HG03442 (cell line): ENCODE data around the gene ATPAF1.
"Not testable (repeated sequence)": the region's sequence is repeated elsewhere in the genome, so short reads cannot be mapped to it uniquely, and the experiment has no call there.

ENCODE experiments used
- ATAC-seq: cut with Tn5 transposase; IDR thresholded peaks from one replicate; pipeline ENCODE4 v1.9.1; 2021; ENCODE audit warnings: mild to moderate bottlenecking, moderate library complexity; ENCODE audit not compliant: unreplicated experiment

ATPAF1 gene

DNA sequence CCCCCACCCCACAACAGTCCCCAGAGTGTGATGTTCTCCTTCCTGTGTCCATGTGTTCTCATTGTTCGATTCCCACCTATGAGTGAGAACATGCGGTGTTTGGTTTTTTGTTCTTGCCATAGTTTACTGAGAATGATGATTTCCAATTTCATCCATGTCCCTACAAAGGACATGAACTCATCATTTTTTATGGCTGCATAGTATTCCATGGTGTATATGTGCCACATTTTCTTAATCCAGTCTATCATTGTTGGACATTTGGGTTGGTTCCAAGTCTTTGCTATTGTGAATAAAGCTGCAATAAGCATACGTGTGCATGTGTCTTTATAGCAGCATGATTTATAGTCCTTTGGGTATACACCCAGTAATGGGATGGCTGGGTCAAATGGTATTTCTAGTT is 17.0 kb downstream of the ATPAF1 start:
- not testable (repeated sequence) for ATAC-seq

DNA sequence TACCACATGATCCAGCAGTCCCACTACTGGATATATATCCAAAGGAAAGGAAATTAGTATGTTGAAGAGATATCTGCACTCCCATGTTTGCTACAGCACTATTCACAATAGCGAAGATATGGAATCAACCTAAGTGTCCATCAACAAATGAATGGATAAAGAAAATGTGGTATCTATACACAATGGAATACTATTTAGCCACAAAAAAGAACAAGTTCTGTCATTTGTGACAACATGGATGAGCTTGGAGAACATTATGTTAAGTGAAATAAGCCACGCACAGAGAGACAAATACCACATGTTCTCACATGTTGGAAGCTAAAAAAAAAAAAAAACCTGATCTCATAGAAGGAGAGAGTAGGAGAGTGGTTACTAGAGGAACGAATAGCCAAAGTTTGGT is 17.7 kb downstream of the ATPAF1 start:
- no peak for ATAC-seq

DNA sequence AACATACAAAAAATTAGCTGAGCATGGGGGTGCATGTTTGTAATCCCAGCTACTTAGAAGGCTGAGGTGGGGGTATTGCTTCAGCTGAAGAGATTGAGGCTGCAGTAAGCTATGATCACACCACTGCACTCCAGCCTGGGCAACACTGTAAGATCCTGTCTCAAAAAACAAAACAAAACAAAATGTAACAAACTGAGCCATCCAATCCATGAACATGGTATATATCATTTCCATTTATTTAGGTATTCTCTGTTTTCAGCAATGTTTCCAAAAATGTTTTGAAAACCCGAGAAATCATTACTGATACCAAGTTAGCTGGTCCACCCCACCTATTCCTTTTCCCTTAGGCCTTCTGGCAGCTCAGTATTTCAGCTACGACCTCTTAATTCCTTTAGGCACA is 18.4 kb downstream of the ATPAF1 start:
- no peak for ATAC-seq

DNA sequence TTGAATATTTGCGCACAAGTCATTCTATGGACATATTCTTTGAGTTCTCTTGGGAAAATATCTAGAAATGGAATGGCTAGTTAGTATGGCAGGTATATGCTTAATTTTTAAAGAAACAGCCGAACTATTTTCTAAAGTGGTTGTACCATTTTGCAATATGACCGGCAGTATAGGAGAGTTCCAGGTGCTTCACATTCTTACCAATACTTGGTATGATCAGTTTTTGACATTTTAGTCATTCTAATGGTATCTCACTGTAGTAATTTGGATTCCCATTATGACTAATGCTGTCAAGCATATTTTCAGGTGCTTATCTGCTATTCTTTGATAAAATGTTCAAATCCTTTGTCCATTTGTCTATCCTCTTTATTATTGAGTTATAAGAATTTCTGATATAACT is 20.6 kb downstream of the ATPAF1 start:
- no peak for ATAC-seq

DNA sequence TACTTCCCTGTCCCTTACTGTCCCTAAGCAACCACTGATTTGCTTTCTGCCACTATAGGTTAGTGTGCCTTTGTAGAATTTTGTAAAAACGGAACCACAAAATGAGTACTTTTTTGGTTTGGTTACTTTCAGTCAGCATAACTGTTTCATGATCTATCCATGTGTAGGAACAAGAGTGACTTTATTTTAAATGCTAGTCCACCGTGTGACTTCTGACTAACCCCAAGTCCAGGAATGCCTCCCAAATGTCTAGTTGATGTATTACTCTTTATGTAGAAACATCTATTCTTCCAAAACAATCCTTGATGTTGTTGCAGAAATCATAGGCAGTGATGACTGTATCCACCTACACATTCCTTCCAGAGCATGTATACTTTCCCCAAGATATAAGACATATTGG is 21.3 kb downstream of the ATPAF1 start:
- ATAC-seq, result no peak

DNA sequence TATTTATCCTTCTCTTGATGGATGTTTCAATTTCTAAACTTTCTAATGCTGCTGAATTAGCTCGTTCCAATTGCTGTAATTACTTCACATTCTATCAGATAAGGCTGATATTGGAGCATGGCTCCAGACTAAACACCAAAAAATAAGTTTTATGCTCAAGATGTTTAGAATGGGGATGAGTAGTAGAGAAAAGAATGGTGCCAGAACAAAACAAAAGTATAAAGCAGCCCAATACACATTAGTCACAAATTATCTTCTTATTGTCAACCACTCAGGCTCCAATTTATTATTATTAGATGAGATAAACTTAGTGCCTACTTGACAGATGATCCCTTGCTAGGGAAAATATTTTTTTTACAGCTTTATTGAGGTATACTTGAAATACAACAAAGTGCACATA is 21.8 kb downstream of the ATPAF1 start:
- no peak for ATAC-seq

DNA sequence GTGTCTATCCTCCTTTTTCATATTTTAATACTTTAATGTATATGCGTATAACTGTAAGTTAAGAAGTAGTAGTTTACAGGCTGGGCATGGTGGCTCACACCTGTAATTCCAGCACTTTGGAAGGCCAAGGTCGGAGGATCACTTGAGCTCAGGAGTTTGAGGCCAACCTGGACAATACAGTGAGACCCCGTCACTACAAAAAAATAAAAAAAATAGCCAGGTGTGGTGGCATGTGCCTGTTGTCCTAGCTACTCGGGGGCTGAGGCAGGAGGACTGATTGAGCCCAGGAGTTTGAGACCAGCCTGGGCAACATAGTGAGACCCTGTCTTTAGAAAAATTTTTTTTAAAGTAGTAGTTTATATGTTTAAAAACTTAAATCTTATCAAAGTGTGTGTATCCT is 22.3 kb downstream of the ATPAF1 start:
- no peak for ATAC-seq

DNA sequence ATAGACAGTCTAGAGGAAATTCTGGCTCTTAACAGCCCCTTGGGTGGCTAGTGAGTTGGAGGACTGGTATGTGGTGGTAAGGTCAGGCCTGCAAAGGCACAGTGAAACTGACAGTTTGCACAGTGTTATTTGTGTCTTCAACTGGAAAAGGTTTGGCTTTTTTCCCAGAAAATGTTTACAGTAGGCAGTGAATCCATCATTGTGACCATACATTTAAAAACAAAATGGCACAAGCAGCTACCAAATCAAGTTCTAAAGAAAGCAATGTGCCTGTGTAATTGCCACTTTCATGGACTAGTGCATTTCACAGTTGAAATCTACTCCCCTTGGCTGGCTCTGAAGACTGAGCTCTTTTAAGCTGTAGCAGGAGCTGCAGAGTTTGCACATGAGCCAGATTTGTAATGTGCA is 24.8 kb downstream of the ATPAF1 start:
- ATAC-seq, result no peak

DNA sequence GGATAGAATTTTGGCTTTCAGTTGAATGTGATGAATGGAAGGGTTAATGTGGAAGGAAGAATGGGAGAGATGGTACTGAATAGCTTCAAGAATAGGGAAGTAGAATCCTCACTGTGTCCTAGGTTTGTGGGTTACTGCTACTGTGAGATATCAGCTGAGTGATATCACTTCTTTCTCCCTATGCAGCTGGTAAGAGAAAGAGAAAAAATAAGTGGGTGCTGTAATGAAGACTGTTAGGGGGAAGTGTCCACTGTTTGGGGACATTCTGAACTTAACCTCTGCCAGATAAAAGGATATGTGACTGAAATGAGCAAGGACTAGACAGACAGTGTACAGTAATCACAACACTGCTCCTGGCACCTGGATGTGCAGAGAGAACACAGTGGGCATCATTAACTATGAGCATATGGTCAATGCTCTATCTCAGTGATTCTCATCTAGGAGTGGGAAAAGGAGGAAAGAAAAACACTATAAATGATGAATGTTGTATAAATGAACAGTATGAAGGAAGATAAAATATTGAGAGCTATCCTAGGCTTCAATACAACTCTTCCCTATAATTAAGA is 26.0 kb downstream of the ATPAF1 start:
- ATAC-seq, result no peak

DNA sequence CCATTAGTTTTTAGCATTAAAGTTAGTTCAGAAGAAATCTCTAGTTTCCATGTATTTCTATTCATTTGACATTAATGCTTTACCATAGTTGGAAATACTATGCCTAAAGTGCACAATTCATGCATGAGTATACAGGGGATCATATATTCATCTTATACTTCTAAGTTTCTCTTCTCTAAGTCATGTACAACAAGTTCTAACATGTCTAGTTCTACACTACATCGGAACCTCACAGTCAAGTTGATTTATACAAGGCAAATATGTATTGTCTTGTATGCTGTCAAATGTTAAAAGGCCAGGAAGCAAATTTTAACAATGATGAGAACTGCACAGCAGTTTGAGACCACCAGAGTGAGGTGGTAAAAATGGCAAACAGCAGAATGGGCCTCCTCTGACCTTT is 28.6 kb downstream of the ATPAF1 start:
- ATAC-seq, result no peak

DNA sequence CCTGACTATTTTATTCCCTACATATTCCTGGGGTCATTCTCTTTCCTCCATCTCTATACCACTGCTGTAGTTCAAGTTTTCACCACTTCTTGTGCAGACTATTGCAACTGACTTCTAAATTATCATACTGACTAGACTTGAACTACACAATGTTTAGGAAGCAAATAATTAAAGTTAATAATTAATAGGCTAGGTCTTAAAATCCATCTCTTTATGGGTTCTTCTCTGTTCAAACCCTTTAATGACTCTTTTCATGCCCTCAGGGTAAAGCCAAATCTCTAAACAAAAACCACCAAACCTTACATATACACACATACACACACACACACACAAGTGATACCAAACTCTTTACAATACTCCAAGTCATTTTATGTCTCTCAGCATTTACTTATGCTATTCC is 29.2 kb downstream of the ATPAF1 start:
- no peak for ATAC-seq

DNA sequence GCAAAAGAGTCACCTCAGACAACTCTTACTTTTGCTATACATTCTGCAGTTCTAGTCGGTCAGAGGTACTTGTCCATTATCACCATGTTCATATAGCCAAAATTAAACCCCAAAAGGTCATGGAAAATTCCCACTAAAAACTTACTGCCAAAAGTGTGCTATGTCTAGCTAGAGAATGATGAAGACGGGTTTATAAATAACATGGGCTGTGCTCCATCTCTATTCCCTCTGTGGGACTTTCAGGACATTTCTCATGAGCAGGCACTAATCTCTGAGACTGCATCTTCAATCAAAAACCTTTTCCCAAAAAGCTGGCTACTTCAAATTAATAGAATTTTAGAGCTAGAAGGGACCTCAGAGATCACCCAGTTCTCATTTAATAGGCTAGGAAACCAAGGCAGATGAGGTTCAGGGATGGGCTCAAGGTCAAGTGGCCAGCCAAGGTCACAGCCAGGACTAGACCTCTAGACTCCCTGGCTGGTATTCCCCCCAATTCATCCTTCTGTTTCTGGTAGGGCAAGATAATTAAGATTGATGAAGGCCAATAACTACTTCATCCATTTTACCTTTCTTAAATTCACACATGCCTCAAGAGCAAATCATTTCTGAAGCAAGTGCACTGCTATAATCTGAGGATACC is 30.6 kb downstream of the ATPAF1 start:
- ATAC-seq, result no peak

DNA sequence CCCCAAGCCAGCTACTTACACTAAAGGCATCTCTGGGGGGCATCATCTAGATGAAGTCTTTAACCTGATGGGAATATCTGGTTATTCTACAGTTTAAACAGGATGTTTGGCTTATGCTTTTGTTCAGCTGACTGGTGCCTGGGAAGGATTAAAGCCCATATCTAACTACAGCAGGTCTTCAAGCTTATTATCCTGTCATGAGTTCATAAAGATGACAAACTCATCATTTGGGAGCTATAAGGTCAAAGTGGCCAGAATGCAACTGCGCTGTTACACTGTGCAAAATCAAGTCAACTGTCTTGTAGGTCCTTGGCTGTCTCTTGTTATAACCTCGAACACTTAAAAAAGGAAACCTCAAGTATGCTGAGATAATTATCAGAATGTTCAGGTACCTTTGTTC is 33.0 kb downstream of the ATPAF1 start:
- ATAC-seq, result no peak

DNA sequence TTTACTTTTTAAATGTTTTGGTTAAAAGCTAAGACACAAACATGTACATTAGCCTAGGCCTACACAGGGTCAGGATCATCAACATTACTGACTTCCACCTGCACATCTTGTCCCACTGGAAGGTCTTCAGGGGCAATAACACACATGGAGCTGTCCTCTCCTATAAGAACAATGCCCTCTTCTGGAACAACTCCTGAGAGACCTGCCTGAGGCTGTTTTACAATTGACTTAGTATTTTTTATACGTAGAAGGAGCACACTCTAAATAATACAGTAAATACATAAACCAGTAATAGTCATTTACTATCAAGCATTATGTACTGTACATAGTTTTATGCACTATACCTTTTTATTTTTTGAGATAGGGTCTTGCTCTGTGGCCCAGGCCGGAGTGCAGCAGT is 37.4 kb downstream of the ATPAF1 start:
- no peak for ATAC-seq

DNA sequence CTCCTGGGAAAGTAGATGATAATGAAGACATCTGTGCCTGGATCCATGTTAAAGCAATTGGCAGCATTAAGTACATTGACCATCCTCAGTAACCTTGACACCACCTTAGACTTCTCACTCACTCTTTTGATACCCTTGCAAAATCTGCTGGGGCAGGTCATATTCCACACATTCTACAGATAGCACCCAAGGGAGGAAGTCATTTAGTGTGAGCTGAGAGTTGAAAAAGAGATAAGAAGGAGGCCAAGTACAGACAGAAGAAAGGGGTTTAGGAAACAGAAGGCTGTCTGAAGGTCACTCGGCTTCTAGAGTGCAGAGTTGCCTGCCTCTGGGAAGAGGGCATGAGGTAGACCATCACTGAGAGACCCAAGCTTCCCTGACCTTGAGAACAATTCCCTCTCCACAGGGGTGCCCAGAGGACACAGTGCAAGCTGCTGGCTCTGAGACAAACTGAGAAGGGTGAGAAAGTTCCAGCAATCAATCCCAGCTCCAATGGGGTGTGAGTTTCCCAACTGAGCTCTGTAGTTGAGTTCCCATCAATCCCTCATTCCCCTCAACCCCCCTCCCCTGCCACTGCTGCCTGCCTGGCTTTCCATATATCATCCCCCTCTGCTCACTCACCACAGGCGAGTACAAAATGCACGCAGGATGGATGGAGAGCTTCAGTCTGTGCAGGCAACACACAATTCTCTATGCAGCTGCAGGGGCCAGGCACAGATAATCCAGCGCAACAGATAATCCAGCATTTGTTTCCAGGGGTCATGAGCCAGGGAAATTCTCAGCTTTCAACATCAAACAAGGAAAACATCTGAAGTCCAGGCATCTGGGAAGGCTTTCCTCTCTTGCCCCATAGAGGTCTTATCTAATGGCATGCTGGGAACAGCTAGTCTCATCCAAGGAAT is 44.2 kb downstream of the ATPAF1 start:
- ATAC-seq, result no peak

DNA sequence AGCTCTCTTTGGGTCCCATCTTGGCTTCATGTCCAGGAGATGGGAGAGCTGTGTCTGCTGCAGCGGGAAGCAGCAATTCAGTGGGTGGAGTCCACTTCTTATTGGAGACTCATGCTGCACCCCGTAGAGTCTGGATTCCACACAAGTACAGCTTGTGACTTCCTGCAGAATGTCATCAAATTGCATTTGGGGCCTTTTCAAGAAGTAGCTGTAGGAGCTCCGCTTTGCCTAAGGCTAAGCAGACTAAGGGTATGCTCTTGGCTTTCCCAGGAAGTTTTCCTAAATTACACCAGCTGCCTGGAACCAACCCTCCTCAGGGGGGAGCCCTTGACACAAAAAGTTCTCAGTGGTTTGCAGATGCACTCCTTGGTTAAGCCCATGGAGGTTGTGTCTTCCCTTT is 45.8 kb downstream of the ATPAF1 start:
- ATAC-seq, result no peak

DNA sequence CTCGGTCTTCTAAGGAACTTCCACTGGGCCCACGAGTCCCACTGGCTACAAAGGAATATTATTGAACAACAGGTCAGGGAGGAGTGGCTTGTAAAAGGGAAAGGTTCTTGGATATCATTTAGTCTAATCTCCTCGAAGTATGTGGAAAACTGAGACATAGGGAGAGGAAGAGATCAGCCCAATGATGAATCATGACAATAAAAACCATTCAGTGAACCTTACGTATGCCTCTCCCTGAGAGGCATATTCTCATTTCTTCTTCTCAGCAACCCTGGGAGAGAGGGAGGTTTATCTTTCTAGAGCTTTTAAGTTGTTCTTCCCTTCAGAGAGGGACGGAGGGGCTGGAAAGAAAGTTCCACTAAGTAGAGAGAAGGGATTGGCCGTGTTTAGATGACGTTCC is 46.2 kb downstream of the ATPAF1 start:
- ATAC-seq, result no peak

DNA sequence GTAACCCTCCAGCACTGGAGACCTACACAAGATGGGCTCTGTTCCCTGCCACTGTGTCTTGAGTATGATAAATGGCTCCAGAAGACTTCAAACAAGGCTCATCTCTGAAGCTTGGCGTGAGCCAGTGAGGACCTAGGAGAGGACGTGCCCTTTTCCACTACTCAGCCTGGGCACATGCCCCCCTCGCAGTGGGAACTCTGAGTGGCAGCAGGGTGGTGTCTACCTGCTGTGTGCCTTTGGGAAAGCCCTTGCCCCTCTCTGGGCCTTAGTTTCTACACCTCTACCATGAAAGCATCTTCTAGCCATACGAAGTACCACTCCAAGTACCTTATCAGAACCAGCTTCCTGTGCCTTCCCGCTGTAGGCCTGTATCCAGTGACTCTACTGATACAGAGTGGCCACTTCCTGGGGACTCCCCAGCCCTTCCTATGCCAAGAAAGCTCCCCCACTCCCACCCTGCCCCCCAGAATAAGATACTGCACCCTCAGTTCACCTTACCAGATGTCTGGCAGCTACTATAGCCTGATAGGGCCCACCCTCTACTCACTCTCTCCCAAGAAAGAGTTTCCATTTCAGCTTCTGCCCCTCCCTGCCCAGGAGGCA is 48.4 kb downstream of the ATPAF1 start:
- no peak for ATAC-seq

DNA sequence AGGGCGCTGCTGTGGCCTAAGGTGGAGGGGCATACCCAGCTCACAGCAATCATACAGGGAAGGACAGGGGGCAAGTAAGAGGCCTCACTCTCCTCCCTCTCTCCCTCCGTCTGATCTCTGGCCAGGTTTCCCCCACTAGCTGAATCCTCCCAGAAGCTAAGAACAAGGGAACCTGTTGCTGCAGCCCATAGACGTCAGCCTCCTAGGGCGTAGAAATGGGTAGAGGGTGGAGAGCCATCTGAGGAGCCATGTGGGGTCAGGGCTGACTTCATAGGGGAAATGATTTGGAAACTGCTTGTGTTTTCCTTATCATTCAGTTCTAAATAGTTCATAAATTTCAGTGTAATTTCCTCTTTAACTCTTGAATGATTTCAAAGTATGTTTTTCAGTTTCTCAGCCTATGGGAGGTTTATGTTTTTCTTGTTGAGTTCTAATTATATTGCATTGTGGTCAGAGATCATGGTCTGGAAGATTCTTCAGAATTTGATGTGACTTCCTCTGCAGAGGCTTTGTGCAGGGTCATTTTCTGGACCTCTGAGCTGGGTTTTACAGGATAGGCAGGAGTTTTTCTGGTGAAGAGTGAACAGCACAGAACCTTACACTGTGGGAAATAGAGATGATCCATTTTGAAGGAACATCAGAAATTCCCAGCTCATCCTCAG is 49.3 kb downstream of the ATPAF1 start:
- no peak for ATAC-seq

DNA sequence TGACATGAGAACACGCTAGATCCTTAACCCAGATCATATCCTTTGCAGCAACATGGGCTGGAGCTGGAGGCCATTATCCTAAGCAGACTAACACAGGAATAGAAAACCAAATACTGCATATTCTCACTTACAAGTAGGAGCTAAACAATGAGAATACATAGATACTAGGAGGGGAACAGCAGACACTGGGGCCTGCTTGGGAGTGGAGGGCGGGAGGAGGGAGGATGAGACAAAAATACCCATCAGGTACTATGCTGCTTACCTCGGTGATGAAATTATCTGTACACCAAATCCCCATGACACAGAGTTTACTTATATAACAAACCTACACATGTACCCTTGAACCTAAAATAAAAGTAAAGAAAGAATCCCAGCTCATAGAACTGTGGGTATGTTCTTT is 50.3 kb downstream of the ATPAF1 start:
- ATAC-seq, result no peak

DNA sequence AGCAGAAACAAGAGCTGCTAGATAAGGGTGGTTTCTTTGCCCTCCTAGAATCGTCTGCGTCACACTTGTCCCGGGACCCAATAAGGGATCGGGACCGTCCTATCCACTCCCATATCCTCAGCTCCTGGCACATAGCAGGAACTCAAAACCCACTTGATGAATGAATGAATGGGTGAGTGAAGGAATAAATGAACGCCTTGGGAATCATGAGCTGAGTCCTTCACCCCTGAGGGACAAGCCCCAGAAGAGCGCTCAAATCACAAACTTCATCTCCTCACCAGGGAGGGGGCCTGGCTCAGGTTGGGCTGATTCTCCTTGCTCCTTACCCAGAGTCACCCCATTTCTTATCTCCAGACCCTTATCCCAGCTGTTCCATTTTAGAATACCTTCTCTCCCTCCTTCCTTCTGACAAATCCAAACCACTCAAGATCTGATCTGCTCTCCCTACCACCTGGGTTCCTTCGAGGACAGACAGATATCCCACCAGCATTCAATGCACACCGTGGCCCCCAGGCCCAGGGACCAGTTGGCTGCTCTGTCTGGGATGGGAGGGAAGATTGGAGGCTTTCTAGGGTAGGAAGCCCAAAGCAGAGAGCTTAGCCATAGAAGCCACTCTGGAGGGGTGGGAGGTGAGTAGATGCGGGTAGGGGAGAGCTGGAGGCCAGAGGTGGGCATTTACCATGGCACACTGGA is 50.9 kb downstream of the ATPAF1 start:
- no peak for ATAC-seq
